Measurements from ENCODE around the gene KCNJ4.

Gene KCNJ4

DNA sequence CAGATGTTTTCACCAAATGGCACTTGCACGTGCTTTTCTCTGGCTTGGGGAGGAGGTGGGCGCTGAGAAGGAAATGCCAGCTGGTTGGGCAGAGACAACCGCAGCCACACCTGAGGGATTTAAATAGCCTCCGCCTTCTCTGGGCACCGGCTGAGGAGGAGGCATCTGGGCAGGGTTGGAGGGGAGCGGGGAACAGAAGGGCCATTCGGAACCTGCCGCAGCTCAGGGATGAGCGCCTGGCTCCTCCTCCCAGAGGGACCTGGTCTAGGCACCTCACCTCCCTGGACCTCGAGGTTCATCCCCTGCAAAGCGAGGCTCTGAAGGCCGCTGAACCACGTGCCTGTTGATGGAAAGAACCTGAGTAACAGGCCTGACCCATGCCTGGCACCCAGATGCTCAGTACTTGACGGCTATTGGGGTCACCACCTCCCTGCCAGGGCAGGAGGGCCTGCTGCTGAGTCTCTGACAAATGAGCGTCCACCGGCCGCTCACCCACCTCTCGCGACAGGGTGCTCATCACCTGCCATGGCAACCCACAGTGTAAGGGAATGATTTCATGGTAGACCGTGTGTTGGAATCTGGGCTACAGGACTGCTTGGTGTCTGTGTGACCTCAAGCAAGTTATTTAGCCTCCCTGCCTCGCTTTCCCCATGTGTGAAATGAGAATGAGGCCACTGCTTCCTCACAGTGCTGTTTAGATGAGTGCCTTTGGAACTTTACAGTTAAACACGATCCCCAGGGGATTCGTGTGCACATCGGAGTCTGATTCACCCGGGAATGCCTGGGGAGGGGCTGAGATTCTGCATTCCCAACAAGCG is 10.9 kb upstream of the KCNJ4 start:
- no peak overlapping the region for H3K4me3 ChIP-seq (ENCODE audit: low read length)
- no peak for TF ChIP-seq ZNF274 (IDR thresholded peaks at IDR 0.05; ENCODE audit: low read depth, low read length)

DNA sequence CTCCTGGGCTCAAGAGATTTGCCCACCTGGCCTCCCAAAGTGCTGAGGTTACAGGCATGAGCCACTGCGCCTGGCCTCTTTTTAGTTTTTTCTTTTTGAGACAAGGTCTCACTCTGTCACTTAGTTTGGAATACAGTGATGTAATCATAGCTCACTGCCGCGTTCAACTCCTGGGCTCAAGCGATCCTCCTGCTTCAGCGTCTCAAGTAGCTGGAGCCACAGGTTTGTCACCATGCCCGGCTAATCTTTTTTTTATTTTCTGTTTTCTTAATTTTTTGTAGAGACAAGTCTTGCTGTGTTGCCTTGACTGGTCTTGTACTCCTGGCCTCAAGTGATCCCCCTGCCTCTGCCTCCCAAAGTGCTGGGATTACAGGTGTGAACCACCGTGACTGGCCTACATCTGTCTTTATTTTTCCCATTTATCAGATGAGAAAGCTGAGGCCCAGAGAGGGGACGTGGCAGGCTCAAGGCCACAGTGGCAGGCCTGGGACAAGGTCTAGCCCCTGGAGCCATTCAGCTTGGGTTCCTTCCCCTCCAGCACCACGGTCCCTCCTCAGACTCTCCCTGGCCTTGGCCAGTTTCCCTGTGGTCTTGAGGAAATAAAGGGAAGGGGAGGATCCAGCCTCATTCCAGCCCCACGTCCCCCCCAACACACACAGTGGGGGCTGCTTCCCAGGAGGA is 10.1 kb upstream of the KCNJ4 start:
- H3K4me3 ChIP-seq (ENCODE audit: low read length) = no peak overlapping the region
- no peak for TF ChIP-seq ZNF274 (IDR thresholded peaks at IDR 0.05; ENCODE audit: low read depth, low read length)

DNA sequence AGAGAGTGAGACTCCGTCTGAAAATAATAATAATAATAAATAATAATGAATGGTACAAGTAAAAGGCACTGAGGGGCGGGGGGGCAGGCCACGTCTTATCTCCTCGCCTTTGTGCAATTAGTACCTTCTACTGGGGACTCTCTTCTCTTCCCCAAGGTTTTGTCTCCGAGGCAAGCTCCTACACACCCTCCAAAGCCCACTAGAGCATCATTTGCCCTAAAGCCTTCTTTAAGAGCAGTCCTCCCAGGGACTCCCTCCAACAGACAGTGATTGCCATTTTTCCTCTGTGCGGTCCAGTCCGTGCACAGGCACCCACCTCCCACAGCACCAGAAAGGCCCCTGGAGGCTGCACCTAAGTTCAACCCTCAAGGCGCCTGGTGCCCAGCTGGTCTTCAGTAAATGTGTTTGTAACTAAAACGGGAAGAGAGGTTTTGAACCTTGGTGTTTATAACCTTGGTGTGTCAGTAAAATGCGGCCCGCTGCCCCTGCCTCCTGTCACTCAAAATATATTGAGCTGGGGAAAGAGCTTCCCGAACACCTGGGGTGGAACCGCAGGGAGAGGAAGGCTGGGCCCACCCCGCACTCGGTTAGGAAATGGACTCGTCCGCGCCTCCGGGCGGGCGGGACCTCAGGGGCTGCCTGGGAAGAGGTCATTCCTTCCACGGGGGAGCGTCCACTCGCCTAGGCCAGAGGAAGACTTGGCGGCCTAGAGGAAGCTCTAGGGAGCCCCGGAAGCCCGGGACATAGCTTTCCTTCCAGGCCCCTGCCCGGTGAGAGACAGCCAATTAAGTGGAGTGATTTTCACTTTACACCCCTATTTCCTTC is 8.2 kb upstream of the KCNJ4 start:
- TF ChIP-seq ZNF274 (IDR thresholded peaks at IDR 0.05; ENCODE audit: low read depth, low read length) = no peak
- H3K4me3 ChIP-seq (ENCODE audit: low read length) = no peak overlapping the region

DNA sequence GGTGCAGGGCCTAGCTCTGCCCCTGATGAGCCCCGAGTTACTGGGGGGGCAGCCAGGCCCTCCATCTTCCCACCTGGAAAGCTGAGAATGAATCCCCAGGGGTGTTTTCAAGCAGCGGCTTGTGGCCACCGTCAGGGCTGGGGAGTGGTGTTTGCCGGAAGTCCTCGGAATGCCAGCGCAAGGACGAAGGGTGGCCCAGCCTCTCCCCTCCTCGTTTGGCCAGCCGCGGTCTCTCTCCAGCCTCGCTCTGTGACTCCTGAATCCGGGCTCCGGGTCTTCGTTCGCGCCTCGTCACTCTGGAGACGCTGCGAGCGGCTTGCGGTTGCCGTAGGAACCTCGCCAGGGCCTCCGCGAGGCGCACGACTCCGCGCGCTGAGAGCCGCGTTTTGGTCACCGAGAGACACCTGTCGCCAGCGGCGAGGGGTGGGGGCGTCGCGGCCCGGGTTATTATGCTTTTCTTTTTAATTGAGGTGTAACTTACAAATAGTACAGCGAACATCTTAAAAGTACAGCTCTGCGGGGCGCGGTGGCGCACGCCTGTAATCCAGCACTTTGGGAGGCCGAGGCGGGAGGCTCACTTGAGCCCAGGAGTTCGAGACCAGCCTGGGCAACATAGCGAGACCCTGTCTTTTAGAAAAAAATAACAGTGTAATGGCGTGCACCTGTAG is 6.5 kb upstream of the KCNJ4 start:
- H3K4me3 ChIP-seq (ENCODE audit: low read length) = no peak overlapping the region
- no peak for TF ChIP-seq ZNF274 (IDR thresholded peaks at IDR 0.05; ENCODE audit: low read depth, low read length)

DNA sequence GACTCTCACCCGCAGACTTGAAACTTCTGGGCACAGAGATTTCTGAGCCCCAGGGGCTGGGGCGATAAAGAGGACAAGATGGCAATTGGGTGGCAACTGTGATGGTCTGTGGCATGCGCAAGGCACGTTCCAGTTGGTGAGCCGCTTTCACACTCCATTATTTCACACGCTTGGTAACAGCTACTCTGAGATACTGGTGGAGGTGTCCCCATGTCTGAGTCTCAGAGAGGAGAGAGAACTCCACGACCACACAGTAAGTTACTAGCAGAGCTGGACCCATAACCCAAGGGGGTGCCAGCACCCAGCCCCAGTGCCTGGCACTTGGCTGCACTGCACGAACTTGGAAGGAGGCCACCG is 6.0 kb upstream of the KCNJ4 start:
- H3K4me3 ChIP-seq (ENCODE audit: low read length) = no peak overlapping the region
- TF ChIP-seq ZNF274 (IDR thresholded peaks at IDR 0.05; ENCODE audit: low read depth, low read length) = no peak

DNA sequence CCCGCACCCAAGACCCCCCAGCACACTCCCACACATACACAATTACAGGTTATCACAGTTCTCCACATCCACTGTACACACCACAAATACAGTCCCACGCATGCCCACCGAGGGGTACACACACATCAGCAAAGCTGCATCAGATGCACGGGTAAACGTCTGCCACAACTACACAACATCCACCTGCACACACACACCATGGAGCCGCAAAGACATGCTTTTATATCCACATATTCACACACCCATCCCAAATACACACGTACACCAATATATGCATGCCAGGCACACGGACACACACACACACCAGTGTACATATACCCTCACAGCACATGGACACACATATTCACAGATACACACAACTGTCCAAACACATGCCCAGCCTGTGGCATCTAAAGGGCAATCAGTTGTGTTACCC is 5.4 kb upstream of the KCNJ4 start:
- TF ChIP-seq ZNF274 (IDR thresholded peaks at IDR 0.05; ENCODE audit: low read depth, low read length) = no peak
- H3K4me3 ChIP-seq (ENCODE audit: low read length) = no peak overlapping the region

DNA sequence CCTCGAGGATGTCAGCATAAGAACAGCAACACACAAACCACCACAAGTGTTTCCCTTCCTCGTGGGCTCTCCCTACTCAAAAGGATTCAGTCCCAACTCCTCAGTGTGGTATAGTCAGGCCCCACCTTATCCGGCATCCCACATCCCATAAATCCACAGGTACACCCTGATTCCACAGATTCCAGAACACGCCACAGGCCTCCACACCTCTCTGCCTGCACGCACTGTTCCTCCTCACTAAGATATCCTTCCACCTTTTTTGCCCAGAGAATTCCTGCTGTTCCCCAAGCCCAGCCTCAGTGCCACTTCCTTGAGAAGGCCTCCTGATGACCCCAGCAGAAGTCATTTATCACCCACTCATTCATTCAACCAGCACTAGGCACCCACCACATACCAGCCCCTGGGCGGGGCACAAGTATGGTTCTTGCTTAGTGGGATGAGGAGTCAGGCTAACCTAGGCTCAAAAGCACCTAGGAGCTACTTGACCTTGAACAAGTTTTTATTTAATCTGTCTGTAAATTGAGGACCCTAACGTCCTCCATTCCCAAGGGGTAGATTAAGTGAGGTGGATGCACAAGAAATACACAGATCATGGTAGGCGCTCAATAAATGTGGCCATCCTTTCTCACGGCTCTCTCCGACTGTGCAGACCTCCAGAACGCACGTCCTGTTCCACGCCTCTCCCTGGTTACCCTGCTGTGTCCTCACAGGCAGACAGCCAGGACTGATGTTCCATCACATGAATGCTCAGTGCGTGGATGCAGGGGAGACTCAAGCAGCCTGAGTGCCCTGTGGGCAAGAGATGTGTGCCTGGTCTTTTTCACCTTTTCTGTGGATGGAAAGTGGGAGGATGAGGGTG is 2.1 kb upstream of the KCNJ4 start:
- no peak overlapping the region for H3K4me3 ChIP-seq (ENCODE audit: low read length)
- no peak for TF ChIP-seq ZNF274 (IDR thresholded peaks at IDR 0.05; ENCODE audit: low read depth, low read length)

DNA sequence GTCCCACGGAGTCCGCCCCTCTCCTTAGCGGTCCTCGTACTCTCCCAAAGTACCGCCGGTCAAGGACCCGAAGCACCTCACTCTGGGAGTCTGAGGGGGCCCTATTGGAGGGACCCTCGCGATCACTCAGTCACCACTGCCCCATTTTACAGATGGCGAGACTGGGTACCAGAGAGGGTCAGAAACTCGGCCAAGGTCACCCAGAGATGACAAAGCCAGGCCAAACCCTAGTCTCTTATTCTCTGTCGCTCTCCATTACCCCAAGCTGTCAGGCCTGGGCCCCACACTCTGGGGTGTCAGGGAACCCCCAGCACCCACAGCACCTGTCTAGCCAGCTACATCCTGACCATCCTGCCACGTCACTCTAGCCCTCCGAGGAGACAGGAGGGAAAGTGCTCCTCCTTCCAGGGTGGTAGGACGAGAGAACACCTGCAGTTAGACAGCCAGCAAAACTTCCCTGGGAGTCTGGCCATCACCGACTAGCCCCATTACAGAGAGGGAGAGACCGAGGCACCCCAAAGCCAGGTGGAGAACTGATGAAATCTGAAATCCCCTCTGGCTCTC is 1.4 kb upstream of the KCNJ4 start:
- TF ChIP-seq ZNF274 (IDR thresholded peaks at IDR 0.05; ENCODE audit: low read depth, low read length) = no peak
- no peak overlapping the region for H3K4me3 ChIP-seq (ENCODE audit: low read length)

DNA sequence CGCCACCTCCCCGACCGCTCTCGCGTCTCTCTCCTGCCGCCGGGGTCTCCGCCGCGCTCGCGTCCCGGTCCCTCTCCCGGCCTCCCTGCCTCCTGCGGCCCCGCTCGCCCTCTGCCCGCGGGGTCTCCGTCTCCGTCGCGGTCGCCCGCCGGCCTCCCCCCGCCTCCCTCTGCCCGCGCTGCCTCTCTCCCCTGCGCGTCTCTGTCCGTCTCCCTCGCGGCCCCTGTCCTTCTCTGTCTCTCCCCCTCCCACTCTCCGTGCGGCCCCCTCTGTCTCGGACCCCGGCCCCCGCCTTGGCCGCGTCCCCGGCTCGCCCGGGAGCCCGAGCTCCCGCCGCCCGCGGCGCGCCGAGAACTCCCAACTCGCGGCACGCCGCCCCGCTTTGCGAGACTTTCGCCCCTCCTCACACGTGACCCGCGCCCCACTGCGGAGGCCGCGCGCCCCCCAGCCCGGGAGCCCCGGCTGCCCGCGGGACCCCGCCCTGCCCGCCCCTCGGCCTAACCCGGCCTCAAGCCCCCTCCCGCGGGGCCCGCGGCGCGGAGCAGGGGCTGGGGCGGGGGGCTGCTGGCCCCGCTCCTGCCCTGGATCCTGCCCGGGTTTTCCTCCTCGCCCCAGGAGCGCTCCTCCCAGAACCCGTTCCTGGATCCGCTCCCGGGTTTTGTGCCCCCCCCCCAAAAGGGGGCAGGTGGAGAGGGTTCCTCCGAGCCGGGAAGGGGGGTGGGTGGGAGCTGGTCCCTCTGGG is 702 bp upstream of the KCNJ4 start:
- TF ChIP-seq ZNF274 (IDR thresholded peaks at IDR 0.05; ENCODE audit: low read depth, low read length) = no peak
- peak overlapping the region; percentile 38 for H3K4me3 ChIP-seq (ENCODE audit: low read length)

DNA sequence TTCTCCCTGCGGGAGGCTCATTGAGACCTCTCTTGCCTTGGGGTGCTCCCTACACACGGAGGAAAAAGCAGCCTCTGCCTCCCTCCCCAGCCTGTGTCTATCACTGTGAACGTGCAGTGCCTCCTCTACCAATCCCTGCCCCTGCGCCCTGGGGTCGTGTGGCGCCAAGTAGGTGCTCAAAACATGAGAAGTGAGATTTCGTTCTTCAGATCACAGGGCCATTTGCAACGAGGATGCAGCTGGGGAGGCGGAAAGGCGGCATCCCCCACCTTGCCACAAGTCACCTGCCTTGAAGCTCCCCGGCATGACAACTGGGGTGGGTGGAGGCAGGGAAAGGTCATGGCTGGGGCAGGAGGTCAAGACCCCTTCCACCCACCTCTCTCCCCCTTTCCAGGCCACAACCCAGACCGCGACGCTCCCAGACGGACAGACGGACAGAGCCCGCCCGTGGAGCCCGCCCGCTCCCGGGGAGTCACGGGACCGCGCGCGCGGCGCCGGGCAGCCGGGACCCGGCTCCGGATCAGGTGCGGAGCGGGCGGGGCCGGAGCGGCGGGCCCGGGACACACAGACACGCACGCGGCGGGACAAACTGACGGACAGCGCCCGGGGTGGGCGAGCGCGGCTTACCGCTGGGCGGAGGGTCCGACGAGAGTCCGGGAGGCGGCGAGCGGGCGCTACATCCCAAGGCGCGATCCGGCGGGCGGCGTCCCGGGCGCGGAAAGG is 485 bp downstream of the KCNJ4 start:
- TF ChIP-seq ZNF274 (IDR thresholded peaks at IDR 0.05; ENCODE audit: low read depth, low read length) = no peak

DNA sequence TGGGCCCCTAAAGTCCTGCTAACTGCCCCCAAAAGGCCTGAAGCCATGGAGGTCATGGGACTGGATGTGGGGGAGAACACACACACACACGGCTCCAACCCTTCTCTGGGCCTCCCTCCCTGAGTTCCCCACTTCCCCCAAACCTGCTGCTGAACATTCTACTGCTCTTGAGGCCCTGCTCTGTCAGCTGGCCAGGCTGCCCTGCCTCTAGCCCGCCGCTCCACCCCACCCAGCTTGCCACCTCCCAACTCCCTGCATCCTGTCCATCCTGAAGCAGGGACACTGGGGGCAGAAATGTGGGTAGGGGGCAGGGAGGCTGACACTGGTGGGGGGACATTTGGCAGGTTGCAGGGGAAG is 1.0 kb downstream of the KCNJ4 start:
- no peak overlapping the region for H3K4me3 ChIP-seq (ENCODE audit: low read length)
- TF ChIP-seq ZNF274 (IDR thresholded peaks at IDR 0.05; ENCODE audit: low read depth, low read length) = no peak

More for the DNA sequence above, 485 bp downstream of the KCNJ4 start:
- peak overlapping the region; percentile 8; the same call in 1 of the 2 replicates for H3K4me3 ChIP-seq (ENCODE audit: low read length)
